ENCODE data around the gene PRCC.

The PRCC gene

DNA sequence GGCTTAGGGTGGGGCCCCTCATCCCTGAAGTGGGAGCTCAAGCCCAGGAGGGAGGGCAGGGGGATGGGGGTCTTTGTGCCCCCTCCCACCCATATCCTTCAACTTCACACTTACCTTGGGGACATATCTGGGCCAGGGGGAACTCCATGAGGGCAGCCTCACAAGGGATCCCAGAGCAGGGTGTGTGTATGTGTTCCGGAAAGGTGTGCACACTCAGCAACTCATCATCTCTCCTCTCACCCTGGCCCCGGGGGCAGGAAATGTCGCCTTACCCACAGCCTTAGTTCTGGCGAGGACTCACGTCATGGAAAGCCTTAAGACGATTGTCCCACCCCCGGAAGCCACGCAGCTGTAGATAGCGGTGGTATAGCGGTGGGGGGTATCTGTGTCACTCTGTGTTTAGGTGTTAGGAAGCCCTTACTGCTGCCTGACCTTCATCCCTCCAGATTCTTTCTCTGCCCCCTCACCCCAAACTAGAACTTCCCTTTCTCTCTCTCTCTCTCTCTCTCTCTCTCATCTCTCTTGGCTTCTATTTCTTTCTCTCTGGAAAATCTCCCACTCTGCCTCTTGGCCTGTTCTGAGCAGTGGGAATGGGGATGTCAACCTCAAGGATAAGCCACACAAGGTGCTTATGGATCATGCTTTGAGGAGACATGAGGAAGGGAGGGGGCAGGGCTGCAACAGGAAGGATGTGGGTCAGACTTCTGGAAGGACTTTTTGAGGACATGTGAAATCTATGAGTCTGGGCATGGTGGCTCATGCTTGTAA is 49.4 kb downstream of the PRCC start, which contains the start of gene SH2D2A:
Gene SH2D2A (minus strand): TSS at position 288 of the 768 bp plus-strand sequence. CDS start 140 bp downstream, at position 148.
- peak; percentile 94 for DNase-seq

DNA sequence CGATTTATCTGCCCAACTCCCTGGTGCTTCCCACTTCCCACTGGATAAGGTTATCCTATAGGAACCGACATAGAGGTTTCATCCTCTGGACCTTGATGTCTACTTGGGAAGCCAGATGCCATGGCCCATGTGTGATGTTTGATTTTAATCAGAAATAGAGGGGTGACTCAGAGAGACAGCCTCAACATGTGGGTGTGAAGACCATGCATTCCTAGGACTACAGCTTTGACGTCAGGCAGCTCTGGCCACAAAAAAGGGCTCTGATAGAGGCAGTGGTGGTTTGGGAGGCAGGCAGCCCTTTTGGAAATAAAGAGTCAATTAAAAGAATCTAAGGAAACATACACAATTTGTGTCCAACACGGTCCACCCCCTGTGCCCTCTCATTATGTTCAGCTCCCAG is 54.5 kb downstream of the PRCC start:
- no peak for DNase-seq

DNA sequence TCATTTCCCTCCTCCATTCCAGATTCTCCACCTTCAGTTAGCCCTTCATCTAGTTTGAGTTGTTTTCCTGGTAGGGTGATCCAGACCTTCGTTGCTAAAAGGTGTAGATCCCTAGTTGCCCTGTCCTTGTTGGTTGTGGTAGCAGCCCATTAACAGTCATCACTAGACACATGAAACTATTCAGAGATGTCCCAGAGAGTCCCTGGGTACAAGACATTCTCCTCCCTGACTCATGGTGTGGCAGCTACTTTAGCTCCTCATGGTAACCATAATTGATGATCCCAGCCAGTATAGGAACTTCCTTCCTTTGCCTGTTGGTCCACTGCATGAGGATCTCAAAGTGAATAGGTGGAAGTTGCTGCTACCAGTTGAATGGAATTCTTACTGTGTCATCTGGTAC is 55.3 kb downstream of the PRCC start:
- DNase-seq, result no peak

DNA sequence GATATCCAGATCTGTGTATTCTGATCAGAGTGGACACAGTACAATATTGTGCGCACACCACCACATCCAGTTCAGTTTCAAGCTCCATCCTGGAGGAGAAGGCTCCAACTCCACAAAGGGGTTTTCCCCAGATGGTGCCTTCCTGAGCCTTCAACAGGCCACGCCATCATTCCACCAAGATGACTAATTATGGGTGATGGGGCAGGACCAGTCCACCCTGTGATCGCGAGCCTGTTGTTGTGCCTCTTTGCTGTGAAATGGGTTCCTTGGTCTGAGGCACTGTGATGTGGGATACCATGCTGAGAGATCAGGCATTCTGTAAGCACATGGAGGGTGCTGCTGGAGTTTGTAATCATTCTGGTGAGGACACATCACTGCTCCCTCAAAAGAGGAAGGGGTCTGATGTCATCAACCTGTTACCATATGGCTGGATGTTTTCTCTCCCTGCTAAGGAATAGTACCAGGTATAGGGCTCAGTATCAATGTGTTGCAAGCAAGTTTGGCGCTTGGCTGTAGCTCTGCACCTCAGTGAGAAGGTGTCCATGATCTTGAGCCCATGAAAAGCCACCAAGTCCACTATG is 56.0 kb downstream of the PRCC start:
- no peak for DNase-seq

DNA sequence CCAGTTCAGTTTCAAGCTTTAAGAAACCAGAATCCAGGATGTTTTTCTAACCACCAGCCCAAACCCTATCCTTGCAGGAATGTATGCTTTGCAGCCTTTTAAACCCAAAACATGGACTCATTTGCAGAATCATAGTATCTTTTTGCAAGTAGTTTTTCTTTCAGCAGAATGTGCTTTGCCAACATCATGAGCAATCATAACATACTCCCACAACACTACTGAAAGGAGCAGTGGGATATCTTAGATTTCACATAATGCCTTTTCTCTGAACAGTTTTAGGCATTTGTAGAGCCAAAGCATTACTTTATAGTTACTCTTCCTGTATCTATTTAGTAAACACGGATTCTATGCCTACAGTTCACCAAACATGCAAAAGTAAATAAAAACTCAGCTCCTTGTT is 59.3 kb downstream of the PRCC start:
- DNase-seq, result no peak

DNA sequence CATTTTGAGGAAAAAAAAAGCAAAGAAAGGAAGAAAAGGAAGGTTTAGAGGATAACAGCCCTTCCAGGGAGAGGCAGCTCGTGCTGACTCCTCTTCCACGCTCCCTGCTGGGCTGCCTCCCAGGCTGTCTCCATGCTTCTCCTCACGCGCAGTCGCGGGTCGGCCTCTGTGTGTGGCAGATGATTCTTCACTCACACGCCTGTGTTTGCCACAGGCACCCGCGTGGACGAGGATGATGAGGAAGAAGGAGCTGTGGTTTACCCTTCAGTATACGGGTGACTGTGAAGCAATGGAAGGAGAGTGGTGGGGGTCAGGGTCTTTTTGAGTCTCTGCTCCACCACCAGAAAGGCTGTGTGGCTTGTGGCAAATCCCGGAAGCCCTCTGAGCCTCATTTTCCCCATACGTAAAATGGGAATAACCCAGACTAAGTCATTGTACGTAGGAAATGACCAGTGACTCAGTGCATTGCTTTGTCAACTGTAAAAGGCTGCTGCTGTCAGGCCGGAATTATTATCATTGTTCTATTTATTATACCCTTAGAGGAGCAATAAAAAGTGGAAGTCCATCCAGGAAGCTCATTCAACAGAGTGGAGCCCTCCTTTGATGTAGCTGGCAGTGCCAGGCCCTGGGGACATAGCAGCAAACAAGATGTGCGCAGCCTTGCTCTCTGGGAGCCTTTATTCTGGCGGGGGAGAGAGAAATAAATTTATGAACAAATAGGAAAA is 61.2 kb downstream of the PRCC start:
- DNase-seq, result no peak

DNA sequence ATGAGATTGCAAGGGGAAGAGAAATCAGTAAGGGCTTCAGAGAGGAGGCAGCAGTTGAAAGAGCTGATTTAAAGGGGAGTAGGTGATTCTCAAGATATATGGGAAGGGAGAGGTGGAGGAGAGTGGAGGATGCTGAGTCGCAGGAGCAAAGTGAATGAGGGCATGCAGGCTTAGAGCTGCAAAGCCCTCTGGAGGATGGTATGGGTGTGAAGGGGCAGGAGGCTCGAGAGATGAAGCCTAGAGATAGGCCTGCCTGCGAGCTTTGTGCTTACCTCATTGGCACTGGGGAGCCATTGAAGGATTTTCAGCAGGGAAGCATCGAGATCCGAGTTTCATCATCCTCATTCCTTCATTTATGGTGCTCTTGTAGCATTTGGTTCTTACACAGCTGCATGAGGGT is 65.1 kb downstream of the PRCC start:
- DNase-seq, result no peak

DNA sequence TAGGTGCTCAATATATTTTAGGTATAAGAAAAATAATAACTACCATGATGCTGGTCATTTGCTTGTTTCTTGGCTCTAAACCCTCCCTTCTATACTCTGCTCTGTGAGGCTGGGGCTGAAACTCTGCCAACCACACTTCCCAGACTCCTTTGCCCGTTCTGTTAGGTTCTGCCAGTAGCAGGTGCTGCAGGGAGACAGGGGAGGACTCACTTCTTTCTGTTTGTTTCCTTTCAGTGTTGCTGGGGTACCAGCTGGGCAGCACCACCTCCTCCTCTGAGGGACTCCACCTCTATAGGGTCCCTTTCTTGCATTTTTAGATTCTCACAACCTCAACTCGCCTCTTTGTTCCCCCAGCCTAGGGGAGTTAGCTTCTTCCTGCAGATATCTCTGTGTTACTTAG is 66.3 kb downstream of the PRCC start:
- peak; percentile 14 for DNase-seq

DNA sequence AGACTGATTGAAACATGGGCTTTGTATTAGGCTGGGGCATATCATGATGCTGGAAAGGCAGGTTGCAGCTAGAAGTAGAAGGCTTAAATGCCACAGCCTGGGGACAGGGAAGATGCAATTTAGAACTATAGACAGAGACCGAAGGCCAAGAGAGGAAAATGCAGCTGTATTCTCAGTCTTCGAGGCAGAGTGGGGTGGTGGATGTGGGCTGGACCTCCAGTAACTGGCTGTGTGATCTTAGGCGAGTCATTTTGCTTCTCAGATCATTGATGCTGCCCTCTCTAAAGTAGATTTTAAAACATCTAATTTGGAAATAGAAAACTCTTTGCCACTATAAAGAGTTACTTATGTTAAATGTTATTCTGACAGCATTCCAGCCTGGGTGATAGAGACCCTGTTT is 67.0 kb downstream of the PRCC start:
- DNase-seq, result no peak

DNA sequence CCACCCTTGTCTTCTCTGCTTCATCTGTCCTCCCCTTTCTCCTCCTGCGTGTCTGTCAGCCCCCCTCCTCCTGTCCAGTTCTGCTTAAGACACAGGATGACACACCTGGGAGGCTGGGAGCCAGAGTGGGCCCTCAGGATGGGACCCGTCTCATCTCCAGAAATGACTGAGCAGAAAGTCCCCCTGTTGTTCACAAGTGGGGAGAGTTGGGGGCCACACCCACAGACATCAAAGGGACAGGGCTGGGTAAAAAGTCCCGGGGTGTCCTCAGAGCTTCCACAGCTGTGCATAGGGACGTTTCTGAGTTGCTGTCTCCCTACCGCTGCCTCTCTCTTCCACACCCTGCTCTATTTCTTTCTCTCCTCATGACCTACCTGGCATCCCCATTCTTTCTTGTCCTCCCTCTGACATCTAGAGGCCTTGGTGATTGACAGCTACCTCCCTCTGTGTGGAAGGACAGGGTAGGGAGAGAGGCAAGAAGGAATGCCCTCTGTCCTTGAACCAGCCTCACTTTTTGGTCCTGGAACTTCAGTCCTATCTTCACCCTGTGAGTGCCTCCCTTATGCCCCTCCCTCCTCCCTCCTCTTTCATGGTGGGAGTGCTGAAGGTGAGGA is 68.8 kb downstream of the PRCC start:
- DNase-seq, result peak; percentile 62

DNA sequence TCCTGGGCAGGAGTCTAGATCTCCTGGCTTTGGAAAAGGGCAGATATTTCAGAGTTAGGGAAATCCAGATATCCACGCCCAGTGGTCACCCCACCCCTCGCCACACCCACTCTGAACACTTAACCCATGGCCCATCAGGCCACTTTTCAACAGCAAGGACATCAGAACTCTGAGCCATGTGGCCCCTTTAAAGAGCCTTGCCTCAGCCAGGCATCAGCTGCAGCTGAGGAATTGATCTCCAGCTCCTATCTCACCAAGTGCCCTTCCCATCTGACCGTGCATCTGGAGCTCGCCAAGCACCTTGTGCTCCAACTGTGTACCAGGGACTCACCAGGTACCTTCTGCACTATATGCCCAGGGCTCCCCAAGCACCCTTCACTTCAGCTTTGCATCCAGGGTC is 69.6 kb downstream of the PRCC start:
- no peak for DNase-seq

DNA sequence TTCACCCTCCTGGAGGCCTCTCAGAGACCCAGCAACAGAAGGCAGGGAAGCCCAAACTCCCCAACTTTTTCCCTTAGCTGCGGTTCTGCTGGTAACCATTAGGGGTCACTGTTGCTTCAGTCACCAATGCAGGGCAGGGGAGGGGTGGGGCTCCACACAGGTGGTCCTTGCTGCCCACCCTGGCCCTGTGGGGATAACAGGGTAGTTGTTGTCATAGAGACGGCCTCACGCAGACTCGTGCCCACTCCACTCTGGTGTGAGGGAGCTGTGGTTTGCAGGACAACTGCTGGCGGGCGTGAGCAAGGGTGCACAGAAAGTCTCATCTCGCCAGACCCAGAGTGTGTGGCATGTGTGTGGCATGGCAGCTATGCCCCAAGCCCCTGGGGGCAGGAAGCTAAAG is 71.6 kb downstream of the PRCC start:
- DNase-seq, result peak; percentile 54

DNA sequence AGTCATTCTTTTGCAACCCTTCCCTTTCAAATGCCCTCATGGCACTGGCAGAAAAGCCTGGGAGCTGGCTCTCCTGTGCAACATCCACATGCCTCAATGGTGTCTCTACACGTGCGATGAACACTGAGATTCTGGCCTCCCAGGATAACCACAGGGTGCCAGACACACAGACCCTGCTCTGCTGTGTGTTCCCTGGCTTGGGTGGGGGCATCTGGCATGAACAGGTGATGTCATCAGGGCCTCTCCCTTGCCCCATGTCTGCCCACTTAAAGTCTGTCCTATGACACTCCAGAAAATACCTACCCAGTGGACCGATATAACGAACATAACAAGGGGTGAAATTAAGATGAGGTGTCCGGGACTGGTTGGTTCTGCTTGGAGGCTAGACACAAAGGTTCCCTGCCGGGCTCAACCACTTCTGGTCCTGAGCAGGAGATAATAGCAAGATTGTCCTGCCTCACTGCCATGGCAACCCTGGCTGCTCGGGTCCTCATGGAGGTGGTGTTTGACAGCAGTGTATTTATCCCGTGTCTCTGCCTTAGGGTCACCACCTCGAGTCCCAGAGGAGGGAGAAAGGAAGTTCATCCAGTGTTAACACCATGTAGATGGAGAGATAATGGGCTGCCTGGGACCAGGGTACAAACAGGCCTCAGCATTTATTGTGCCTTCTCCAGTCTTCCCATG is 72.2 kb downstream of the PRCC start:
- DNase-seq, result no peak

DNA sequence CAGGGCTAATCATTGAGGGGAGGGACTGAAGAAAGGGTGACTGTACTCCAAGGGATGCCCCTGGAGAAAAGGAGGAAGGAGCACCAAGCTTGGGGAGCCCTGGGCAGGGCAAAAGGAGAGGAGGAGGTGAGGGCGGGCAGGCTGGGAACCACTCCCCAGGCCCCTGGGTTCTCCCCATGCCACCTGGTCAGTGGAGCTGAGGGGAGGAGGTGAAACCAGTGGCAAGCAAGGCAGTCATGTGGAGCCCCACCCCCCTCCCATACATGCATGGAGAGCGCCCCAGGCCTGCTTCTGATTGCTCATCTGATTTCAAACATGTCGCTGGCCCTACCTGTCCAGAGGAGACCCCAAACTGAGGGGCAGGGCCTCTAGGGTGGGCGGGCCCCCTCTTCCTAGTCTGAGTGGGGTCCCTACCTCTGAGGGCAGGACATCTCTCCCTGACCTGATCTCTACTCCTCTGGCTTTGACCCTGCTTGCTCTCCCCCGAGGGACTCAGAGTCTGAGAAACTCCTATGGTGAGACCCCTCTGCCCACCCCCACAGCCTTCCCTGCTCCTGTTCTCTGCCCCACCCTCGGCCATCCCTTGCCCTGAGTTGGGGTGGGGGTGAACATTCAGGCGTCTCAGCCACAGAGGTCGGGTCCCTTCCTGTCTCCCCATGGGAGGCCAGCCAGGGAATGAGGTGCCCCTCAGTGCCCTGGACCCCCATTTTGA is 73.0 kb downstream of the PRCC start:
- DNase-seq, result no peak

DNA sequence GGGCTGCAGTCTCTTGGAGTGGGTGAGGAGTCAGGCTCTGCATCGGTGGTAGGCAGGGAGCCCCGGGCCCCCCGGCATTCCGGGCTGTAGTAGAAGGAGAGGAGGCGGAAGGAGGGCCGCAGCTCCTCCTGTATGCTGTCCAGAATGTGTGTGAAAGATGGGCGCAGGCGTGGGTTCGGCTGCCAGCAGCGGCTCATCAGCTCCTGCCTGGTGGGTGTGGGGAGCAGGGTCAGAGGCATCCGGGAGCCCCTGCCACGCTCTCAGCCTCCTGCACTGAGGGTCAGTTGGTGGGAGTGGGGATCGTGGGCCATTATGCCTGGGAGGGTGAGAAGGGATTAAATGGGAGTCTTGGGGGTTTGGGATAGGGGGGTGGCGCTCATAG is 73.6 kb downstream of the PRCC start:
- no peak for DNase-seq

DNA sequence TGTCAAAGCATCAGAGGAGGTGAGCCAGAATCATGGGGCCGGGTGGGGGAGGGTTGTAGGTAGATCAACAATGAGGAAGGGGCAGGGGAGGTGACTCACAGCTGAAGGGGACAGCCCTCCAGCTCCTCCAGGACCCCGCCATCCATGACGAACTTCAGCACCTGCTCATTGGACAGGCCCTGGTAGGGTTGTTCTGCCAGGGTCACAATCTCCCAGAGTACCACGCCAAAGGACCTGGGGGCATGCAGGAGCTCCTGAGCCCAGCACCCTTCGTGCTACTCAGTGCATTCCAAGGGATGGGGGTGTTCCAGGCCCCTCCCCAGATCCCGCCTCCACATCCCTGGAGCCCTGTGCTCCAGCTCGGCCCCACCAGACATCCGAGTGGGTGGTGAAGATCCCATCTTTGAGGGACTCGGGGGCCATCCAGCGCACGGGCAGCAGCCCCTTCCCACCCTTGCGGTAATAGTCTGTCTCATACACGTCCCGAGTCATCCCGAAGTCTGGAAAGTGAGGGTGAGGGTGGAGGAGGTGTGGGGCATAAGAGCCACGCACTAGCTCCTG is 74.0 kb downstream of the PRCC start:
- no peak for DNase-seq

DNA sequence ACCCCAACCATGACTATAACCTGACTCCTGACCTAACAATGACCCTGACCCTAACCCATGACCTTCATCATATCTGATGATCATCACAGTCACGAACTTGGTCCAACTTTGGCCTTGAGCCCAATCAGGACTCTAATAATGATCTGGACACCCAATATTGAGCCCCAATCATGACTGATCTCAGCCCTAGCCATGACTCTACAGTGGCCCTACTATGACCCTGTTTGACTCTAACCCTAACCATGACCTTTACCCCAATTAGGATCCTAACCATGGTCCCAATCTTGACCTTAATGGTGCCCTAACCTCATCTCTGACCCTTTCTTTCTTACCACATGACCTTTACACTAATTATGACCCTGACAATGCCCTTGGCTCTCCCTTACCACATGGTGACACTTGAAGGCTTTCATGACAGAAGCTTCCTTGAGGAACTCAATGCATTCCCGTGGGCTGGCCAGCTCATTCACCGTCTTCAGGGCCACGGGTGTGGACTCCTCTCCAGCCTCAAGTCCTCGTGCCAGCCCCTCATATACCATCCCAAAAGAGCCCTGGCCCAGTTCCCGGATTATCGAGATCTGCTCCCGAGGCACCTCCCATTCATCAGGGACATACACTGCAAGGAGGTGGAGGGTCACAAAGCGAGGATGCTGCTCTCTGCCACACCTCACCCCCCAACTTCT is 75.4 kb downstream of the PRCC start:
- DNase-seq, result no peak

DNA sequence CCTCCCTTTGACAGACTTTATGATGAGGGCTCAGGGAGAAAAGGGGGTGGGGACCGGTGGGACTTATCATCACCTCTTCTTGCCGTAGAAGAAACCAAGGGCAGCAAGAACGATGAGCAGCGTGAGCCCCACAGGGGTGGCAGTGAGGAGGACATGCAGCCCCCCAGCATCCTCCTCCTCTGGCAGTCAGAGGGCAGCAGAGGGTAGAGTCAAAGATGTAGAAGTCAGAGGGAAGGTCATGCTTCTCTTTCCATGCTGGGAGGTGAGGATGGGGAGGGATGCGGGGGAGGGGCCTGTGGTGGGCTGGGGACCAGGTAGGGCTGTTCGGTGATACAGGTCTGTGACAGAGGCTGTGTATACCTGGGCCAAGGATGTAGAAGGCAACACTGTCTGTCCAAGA is 76.8 kb downstream of the PRCC start:
- DNase-seq, result no peak

DNA sequence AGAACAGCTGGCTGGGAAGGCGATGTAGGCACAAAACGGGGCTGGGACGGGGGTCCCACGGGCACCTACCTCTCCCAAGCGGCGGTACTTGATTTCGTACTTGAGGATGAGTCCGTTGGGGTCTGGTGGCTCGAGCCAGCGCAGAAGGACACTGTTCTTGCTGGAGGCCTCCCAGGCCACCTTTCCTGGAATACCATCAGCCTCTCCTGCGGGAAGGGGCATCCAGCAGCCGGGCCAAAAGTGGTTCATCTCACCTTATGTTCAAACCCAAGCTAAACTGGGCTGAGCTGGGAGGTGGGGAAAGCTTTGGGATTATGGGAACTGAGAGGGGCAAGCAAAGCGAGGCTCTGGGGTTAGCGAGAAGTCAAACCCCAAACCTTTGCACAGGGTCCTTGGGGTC is 77.3 kb downstream of the PRCC start:
- no peak for DNase-seq

DNA sequence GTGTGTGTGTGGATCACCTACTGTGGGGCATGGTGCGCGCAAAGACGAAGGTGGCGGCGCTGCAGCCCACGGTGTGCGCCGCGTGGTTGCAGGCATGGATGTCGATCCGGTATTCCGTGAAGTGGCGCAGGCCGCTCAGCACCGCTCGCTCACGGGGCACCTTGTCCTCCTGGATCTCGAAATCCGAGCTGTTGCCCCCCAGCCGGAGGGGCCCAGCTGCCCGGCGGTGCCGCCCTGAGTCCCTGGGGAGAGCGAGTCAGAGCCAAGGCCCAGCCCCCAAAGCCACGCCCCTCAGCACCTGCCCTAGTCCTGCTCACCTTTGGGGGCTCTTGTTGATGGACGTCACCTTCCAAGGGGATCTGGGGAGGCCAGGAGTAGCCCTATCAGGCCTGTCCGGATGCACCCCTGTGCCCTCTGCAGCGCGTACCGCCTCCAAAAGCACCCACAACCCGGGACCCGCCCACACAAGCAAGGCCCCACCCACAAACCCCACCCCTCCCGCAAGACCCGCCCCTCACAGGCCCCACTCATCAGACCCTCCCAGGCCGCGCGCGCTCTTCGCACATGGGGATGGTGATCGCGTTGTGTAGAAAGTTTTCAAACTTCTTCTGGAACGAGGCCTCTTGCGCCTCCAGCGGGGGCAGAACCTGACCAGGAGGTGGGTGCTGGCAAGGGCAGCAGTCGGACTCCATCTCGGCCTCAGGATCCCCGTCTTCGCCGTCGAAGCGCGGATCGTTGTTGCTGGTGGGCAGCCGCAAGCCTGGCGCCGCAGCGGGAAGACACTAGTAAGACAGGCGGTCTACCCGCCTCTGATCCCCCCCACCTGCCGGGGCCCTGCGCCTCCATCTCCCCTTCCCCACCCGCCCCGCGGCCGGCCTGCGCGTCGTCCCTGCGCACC is 78.0 kb downstream of the PRCC start:
- DNase-seq, result no peak

All from CD4-positive, alpha-beta T cell treated with Interleukin-4 for 4 hours (primary cell).